OCI-LY7 (cell line): ENCODE data around the gene PPP1R3E. TPM values are rescaled to one million over a fixed set of nuclear protein-coding genes. Genes with fewer than 3 reads are reported as not detected.

ENCODE experiments used
- BruUV-seq: library from RNA; stranded (reverse); fragments of 400-500 nt; replicated peaks from 2 replicates; lab custom pipeline; 2021; lab: Mats Ljungman, UMichigan
- CTCF ChIA-PET: fragments of 300-600 bp; sonication (Branson Sonifier 250); formaldehyde crosslinking; loops from one replicate; lab custom pipeline; 2022; ENCODE audit warnings: antibody characterized with exemption; ENCODE audit not compliant: unreplicated experiment; lab: Charles Lee
- POLR2A ChIA-PET: fragments of 300-600 bp; sonication (Branson Sonifier 250); formaldehyde crosslinking; loops from one replicate; lab custom pipeline; 2022; ENCODE audit warnings: antibody characterized with exemption; lab: Charles Lee
- DNase-seq: peaks from one replicate; pipeline ENCODE4 v3.0.0-alpha.2; 2015; ENCODE audit warnings: low spot score
- H2AFZ ChIP-seq: fragments of 200-600 bp; sonication (generic), shearing (Covaris generic); 2 replicates; pipeline ENCODE4 v1.6.1; 2014; ENCODE audit warnings: mild to moderate bottlenecking, antibody characterized with exemption, low read length, moderate library complexity
- H3K27ac ChIP-seq: fragments of 200-600 bp; sonication (generic); 2 replicates; pipeline ENCODE4 v1.5.1; 2014; ENCODE audit warnings: mixed run types, low read depth, mild to moderate bottlenecking, moderate library complexity, low read length, inconsistent platforms; ENCODE audit not compliant: poor library complexity, severe bottlenecking
- H3K36me3 ChIP-seq: fragments of 200-600 bp; sonication (generic); 2 replicates; pipeline ENCODE4 v1.6.1; 2014; ENCODE audit warnings: mild to moderate bottlenecking, antibody characterized with exemption, low read length, moderate library complexity, mixed read lengths; ENCODE audit not compliant: insufficient read depth
- H3K4me1 ChIP-seq: fragments of 200-600 bp; sonication (generic); 2 replicates; pipeline ENCODE4 v1.5.1; 2014; ENCODE audit warnings: mild to moderate bottlenecking, low read length; ENCODE audit not compliant: insufficient read depth, poor library complexity, severe bottlenecking
- H3K4me2 ChIP-seq: fragments of 200-600 bp; sonication (generic); 2 replicates; pipeline ENCODE4 v1.6.1; 2014; ENCODE audit warnings: mild to moderate bottlenecking, low read length
- H3K4me3 ChIP-seq: fragments of 200-600 bp; sonication (generic); 2 replicates; pipeline ENCODE4 v1.5.1; 2014; ENCODE audit warnings: mild to moderate bottlenecking, low read depth, low read length; ENCODE audit not compliant: poor library complexity, severe bottlenecking
- H3K79me2 ChIP-seq: fragments of 200-600 bp; sonication (generic); 2 replicates; pipeline ENCODE4 v1.6.1; 2016; ENCODE audit warnings: low read depth, mild to moderate bottlenecking, low read length, moderate library complexity, mixed read lengths; ENCODE audit not compliant: insufficient read depth
- H3K9me2 ChIP-seq: fragments of 200-600 bp; sonication (generic); 2 replicates; pipeline ENCODE4 v1.6.1; 2016; ENCODE audit warnings: mild to moderate bottlenecking, low read length, mixed read lengths; ENCODE audit not compliant: insufficient read depth
- H3K9me3 ChIP-seq: fragments of 200-600 bp; sonication (generic); 2 replicates; pipeline ENCODE4 v1.6.1; 2014; ENCODE audit warnings: mild to moderate bottlenecking, mixed run types, low read length, mixed read lengths
- H4K20me1 ChIP-seq: fragments of 200-600 bp; sonication (generic); 2 replicates; pipeline ENCODE4 v1.6.1; 2014; ENCODE audit warnings: mild to moderate bottlenecking, antibody characterized with exemption, low read length, moderate library complexity, mixed read lengths; ENCODE audit not compliant: insufficient read depth
- EZH2phosphoT487 ChIP-seq: fragments of 200-600 bp; sonication (generic); IDR thresholded peaks from 2 replicates; pipeline ENCODE4 v1.6.1; 2018; ENCODE audit warnings: low read depth, borderline replicate concordance, mild to moderate bottlenecking, mixed run types, antibody characterized with exemption, low read length, moderate library complexity, mixed read lengths
- intact Hi-C: fragments of 100-400 bp; cut with micrococcal nuclease; formaldehyde crosslinking; loops from one replicate; pipeline ENCODE4 v1.10.0; 2022; ENCODE audit not compliant: unreplicated experiment
- total RNA-seq, 2 experiments: library from RNA; depleted of rRNA in 1 of 2; stranded (reverse); fragments of >200 nt in 1 of 2; shearing (Covaris generic) in 1 of 2; gene quantifications; 2 replicates each; pipeline ENCODE4 v1.2.3, GENCODE V29; 2014 to 2022
- TF ChIP-seq, protein P1 (sequence below): fragments of 200-600 bp; sonication (generic); conservative IDR thresholded peaks from 2 replicates; pipeline ENCODE4 v1.5.1; 2014; ENCODE audit warnings: mild to moderate bottlenecking, antibody characterized with exemption, low read length, moderate library complexity, mixed read lengths

PPP1R3E gene
- total RNA-seq, 2 experiments from 2014 or later = 31.0 to 95.5 TPM

DNA sequence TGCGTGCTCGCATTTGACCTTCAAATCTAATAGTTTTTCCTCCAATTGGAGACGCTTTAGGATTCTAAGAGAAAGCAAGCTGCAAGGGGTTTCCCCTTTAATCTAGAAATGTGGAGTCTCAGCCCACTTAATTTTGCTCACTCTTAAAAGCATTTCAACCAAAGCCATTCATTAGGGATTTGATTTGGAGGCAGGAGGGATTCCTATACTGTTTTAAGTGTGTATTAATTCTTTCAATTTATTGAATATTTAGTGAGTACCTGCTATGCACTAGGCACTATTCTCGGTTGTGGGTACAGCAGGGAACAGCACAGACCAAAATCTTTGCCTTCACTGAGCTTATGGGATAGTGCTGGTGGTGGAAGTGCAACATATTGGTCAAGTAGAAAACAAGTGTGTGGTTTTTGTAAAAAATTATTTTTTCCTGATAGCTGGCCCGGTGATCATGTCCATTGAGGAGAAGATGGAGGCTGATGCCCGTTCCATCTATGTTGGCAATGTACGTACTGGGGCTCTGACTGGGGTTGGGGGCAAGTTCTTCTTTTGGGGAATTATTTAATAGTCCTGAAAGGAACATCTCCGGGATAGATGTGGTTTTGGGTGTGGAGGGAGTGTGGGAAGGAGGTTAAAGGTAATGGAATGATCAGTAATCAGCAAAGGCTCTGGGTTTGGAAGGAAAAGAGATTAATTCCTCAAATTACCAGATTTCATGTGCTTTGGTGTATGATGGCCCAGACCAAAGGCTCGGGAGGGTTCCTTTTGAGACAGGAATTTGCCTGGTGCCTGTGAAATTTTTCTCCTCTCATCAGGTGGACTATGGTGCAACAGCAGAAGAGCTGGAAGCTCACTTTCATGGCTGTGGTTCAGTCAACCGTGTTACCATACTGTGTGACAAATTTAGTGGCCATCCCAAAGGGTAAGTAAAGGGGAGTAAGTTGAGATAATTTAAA is 20.2 kb upstream of the PPP1R3E start:
- peak overlapping the region; percentile 70 for H3K4me2 ChIP-seq
- POLR2A ChIA-PET = interaction anchor here (0.5 to 5.7 kb wide), 8 partner anchors 12 to 343 kb away, joined by 3 to 122 read pairs (median 6); partner anchors contain the start of genes BCL2L2, PPP1R3E and THTPA
- H3K4me3 ChIP-seq = peak overlapping the region; percentile 99
- intact Hi-C loops = loop anchor here (1.0 to 5.0 kb wide), 2 partner anchors 58 to 144 kb away; partner anchors contain the start of gene NGDN
- peak overlapping the region; percentile 58 for H3K27ac ChIP-seq
- H3K4me1 ChIP-seq = peaks cover 27% of the 10 kb centered on the region
- no peak overlapping the region for H2AFZ ChIP-seq
- DNase-seq = no peak
- CTCF ChIA-PET = interaction anchor here (0.5 to 1.7 kb wide), 2 partner anchors 12 to 58 kb away, joined by 4 read pairs; no protein-coding TSS in a partner anchor
- TF ChIP-seq, protein P1, sequence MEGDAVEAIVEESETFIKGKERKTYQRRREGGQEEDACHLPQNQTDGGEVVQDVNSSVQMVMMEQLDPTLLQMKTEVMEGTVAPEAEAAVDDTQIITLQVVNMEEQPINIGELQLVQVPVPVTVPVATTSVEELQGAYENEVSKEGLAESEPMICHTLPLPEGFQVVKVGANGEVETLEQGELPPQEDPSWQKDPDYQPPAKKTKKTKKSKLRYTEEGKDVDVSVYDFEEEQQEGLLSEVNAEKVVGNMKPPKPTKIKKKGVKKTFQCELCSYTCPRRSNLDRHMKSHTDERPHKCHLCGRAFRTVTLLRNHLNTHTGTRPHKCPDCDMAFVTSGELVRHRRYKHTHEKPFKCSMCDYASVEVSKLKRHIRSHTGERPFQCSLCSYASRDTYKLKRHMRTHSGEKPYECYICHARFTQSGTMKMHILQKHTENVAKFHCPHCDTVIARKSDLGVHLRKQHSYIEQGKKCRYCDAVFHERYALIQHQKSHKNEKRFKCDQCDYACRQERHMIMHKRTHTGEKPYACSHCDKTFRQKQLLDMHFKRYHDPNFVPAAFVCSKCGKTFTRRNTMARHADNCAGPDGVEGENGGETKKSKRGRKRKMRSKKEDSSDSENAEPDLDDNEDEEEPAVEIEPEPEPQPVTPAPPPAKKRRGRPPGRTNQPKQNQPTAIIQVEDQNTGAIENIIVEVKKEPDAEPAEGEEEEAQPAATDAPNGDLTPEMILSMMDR = no peak
- no peak for TF ChIP-seq EZH2phosphoT487
- H3K36me3 ChIP-seq = peaks cover 53% of the 10 kb centered on the region
- H3K9me3 ChIP-seq = no peaks in the 10 kb centered on the region
- peaks cover 13% of the 10 kb centered on the region; the same call in 1 of the 2 replicates for H4K20me1 ChIP-seq
- H3K9me2 ChIP-seq = no peaks in the 10 kb centered on the region
- no TSS peak for BruUV-seq
- peaks cover 23% of the 10 kb centered on the region for H3K79me2 ChIP-seq

DNA sequence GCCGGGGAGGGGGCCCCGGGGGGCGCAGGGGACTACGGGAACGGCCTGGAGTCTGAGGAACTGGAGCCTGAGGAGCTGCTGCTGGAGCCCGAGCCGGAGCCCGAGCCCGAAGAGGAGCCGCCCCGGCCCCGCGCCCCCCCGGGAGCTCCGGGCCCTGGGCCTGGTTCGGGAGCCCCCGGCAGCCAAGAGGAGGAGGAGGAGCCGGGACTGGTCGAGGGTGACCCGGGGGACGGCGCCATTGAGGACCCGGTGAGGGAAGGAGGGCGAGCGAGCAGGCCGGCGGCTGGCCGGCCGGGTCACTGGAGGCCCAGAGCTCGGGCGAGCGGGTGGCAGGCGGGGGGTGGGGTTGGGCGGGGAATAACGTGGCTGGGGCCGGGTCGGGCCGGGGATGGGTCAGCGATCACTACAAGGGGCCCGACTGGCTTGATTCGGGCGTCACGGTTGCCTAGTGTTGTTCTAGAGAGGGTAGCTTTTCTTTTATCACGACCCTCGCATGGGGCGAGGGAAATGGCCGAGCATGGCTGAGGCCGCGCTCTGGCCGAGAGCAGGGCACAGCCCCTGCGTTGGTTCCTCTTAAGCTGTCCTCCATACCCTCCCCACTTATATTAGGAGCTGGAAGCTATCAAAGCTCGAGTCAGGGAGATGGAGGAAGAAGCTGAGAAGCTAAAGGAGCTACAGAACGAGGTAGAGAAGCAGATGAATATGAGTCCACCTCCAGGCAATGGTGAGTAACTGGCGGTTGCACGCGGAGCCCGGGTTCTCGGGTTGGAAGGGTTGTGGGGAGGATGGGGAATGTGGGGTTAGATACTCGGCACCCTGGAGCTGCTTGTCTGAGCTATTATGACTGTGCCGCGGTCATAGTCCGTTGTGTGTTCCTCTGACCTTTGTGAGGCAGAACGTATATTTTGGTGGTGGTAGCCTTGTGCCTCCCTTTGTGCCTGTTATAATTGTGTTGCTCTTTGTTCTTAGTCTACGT is 19.2 kb upstream of the PPP1R3E start:
- POLR2A ChIA-PET = interaction anchor here (0.5 to 5.7 kb wide), 20 partner anchors 11 to 939 kb away, joined by 3 to 122 read pairs (median 4); partner anchors contain the start of genes ACIN1, BCL2L2, C14orf119 and PPP1R3E
- intact Hi-C loops = loop anchor here (1.0 to 5.0 kb wide), 5 partner anchors 15 to 235 kb away; partner anchors contain the start of genes BCL2L2, NGDN and THTPA
- peaks cover 13% of the 10 kb centered on the region; the same call in 1 of the 2 replicates for H4K20me1 ChIP-seq
- peaks cover 23% of the 10 kb centered on the region for H3K79me2 ChIP-seq
- H3K9me2 ChIP-seq = no peaks in the 10 kb centered on the region
- no peaks in the 10 kb centered on the region for H3K9me3 ChIP-seq
- H3K4me2 ChIP-seq = peak overlapping the region; percentile 70
- CTCF ChIA-PET = interaction anchor here (0.5 to 2.0 kb wide), 9 partner anchors 11 to 662 kb away, joined by 3 to 9 read pairs (median 4); partner anchors contain the start of genes ACIN1, HOMEZ and PPP1R3E
- H3K36me3 ChIP-seq = peaks cover 49% of the 10 kb centered on the region
- H3K4me1 ChIP-seq = peaks cover 27% of the 10 kb centered on the region
- peak overlapping the region; percentile 58 for H3K27ac ChIP-seq
- no peak overlapping the region for H2AFZ ChIP-seq
- H3K4me3 ChIP-seq = peak overlapping the region; percentile 99
- BruUV-seq = no TSS peak
- peak; percentile 51 for DNase-seq
- no peak for TF ChIP-seq EZH2phosphoT487
- TF ChIP-seq, protein P1 = no peak
